ENCODE data around the gene CHST8. TPM values are rescaled to one million over a fixed set of nuclear protein-coding genes. Genes with fewer than 3 reads are reported as not detected.

Gene CHST8
- total and polyA plus RNA-seq, 2 experiments from 2014 or later: 9.3 to 38.2 TPM

DNA sequence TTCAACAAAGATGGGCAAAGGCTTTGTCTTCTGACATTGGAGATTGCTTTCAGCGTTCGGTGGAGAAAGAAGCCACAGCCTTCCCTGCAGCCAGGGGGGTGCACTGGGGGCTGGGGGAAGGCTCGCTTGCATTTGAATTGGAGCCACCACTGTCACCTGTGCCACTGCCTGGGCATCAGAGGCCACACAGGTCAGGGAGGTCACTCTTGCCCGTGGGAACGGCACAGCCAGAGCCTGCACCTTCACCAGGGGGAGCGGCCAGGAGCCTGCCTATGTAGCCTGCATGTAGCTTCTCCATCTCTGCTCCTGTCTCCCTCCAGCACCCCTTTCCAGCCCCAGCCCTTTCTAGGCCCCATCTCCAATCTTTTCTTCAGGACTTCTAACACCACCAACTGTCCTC lies 131.2 kb downstream of the CHST8 start:
- H3F3A ChIP-seq (replicated peaks; ENCODE audit: low read depth): no peaks in the 10 kb centered on the region
- H2AFZ ChIP-seq: no peak overlapping the region
- H3K4me3 Mint-ChIP-seq: no peak overlapping the region
- H3K36me3 ChIP-seq (ENCODE audit: insufficient read depth): no peaks in the 10 kb centered on the region
- DNase-seq (ENCODE audit: low spot score) (no peak), ATAC-seq (no peak)
- no peaks in the 10 kb centered on the region for H3K27me3 ChIP-seq (ENCODE audit: insufficient read depth)
- H3K4me1 ChIP-seq (ENCODE audit: insufficient read depth): no peaks in the 10 kb centered on the region
- no peaks in the 10 kb centered on the region for H3K9me2 ChIP-seq (ENCODE audit: insufficient read depth)
- H3K4me3 ChIP-seq: no peak overlapping the region
- TF ChIP-seq ZNF331 (CRISPR knock-in tag; IDR thresholded peaks at IDR 0.05; ENCODE audit: low read depth) (no peak), CREB1 (CRISPR knock-in tag; IDR thresholded peaks at IDR 0.05; ENCODE audit: low read depth) (no peak), EZH2 (IDR thresholded peaks at IDR 0.05; ENCODE audit: low read depth, unreplicated experiment) (no peak), JUNB (IDR thresholded peaks at IDR 0.05; ENCODE audit: unreplicated experiment) (no peak), NANOG (IDR thresholded peaks at IDR 0.05; ENCODE audit: borderline replicate concordance) (no peak), STAT1 (IDR thresholded peaks at IDR 0.05; ENCODE audit: unreplicated experiment) (no peak), EZH2phosphoT487 (IDR thresholded peaks at IDR 0.05; ENCODE audit: unreplicated experiment) (no peak), ZNF114 (CRISPR knock-in tag; IDR thresholded peaks at IDR 0.05) (no peak), POLR2AphosphoS5 (IDR thresholded peaks at IDR 0.05; ENCODE audit: low read depth) (no peak)
- TF ChIP-seq, protein P1, sequence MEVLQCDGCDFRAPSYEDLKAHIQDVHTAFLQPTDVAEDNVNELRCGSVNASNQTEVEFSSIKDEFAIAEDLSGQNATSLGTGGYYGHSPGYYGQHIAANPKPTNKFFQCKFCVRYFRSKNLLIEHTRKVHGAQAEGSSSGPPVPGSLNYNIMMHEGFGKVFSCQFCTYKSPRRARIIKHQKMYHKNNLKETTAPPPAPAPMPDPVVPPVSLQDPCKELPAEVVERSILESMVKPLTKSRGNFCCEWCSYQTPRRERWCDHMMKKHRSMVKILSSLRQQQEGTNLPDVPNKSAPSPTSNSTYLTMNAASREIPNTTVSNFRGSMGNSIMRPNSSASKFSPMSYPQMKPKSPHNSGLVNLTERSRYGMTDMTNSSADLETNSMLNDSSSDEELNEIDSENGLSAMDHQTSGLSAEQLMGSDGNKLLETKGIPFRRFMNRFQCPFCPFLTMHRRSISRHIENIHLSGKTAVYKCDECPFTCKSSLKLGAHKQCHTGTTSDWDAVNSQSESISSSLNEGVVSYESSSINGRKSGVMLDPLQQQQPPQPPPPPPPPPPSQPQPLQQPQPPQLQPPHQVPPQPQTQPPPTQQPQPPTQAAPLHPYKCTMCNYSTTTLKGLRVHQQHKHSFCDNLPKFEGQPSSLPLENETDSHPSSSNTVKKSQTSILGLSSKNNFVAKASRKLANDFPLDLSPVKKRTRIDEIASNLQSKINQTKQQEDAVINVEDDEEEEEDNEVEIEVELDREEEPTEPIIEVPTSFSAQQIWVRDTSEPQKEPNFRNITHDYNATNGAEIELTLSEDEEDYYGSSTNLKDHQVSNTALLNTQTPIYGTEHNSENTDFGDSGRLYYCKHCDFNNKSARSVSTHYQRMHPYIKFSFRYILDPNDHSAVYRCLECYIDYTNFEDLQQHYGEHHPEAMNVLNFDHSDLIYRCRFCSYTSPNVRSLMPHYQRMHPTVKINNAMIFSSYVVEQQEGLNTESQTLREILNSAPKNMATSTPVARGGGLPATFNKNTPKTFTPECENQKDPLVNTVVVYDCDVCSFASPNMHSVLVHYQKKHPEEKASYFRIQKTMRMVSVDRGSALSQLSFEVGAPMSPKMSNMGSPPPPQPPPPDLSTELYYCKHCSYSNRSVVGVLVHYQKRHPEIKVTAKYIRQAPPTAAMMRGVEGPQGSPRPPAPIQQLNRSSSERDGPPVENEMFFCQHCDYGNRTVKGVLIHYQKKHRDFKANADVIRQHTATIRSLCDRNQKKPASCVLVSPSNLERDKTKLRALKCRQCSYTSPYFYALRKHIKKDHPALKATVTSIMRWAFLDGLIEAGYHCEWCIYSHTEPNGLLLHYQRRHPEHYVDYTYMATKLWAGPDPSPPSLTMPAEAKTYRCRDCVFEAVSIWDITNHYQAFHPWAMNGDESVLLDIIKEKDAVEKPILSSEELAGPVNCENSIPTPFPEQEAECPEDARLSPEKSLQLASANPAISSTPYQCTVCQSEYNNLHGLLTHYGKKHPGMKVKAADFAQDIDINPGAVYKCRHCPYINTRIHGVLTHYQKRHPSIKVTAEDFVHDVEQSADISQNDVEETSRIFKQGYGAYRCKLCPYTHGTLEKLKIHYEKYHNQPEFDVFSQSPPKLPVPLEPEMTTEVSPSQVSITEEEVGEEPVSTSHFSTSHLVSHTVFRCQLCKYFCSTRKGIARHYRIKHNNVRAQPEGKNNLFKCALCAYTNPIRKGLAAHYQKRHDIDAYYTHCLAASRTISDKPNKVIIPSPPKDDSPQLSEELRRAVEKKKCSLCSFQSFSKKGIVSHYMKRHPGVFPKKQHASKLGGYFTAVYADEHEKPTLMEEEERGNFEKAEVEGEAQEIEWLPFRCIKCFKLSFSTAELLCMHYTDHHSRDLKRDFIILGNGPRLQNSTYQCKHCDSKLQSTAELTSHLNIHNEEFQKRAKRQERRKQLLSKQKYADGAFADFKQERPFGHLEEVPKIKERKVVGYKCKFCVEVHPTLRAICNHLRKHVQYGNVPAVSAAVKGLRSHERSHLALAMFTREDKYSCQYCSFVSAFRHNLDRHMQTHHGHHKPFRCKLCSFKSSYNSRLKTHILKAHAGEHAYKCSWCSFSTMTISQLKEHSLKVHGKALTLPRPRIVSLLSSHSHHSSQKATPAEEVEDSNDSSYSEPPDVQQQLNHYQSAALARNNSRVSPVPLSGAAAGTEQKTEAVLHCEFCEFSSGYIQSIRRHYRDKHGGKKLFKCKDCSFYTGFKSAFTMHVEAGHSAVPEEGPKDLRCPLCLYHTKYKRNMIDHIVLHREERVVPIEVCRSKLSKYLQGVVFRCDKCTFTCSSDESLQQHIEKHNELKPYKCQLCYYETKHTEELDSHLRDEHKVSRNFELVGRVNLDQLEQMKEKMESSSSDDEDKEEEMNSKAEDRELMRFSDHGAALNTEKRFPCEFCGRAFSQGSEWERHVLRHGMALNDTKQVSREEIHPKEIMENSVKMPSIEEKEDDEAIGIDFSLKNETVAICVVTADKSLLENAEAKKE (CRISPR knock-in tag; IDR thresholded peaks at IDR 0.05): no peak
- TF ChIP-seq, protein P2, sequence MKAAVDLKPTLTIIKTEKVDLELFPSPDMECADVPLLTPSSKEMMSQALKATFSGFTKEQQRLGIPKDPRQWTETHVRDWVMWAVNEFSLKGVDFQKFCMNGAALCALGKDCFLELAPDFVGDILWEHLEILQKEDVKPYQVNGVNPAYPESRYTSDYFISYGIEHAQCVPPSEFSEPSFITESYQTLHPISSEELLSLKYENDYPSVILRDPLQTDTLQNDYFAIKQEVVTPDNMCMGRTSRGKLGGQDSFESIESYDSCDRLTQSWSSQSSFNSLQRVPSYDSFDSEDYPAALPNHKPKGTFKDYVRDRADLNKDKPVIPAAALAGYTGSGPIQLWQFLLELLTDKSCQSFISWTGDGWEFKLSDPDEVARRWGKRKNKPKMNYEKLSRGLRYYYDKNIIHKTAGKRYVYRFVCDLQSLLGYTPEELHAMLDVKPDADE (IDR thresholded peaks at IDR 0.05): no peak
- TF ChIP-seq, protein P3, sequence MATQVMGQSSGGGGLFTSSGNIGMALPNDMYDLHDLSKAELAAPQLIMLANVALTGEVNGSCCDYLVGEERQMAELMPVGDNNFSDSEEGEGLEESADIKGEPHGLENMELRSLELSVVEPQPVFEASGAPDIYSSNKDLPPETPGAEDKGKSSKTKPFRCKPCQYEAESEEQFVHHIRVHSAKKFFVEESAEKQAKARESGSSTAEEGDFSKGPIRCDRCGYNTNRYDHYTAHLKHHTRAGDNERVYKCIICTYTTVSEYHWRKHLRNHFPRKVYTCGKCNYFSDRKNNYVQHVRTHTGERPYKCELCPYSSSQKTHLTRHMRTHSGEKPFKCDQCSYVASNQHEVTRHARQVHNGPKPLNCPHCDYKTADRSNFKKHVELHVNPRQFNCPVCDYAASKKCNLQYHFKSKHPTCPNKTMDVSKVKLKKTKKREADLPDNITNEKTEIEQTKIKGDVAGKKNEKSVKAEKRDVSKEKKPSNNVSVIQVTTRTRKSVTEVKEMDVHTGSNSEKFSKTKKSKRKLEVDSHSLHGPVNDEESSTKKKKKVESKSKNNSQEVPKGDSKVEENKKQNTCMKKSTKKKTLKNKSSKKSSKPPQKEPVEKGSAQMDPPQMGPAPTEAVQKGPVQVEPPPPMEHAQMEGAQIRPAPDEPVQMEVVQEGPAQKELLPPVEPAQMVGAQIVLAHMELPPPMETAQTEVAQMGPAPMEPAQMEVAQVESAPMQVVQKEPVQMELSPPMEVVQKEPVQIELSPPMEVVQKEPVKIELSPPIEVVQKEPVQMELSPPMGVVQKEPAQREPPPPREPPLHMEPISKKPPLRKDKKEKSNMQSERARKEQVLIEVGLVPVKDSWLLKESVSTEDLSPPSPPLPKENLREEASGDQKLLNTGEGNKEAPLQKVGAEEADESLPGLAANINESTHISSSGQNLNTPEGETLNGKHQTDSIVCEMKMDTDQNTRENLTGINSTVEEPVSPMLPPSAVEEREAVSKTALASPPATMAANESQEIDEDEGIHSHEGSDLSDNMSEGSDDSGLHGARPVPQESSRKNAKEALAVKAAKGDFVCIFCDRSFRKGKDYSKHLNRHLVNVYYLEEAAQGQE (IDR thresholded peaks at IDR 0.05; ENCODE audit: unreplicated experiment): no peak
- TF ChIP-seq, protein P4, sequence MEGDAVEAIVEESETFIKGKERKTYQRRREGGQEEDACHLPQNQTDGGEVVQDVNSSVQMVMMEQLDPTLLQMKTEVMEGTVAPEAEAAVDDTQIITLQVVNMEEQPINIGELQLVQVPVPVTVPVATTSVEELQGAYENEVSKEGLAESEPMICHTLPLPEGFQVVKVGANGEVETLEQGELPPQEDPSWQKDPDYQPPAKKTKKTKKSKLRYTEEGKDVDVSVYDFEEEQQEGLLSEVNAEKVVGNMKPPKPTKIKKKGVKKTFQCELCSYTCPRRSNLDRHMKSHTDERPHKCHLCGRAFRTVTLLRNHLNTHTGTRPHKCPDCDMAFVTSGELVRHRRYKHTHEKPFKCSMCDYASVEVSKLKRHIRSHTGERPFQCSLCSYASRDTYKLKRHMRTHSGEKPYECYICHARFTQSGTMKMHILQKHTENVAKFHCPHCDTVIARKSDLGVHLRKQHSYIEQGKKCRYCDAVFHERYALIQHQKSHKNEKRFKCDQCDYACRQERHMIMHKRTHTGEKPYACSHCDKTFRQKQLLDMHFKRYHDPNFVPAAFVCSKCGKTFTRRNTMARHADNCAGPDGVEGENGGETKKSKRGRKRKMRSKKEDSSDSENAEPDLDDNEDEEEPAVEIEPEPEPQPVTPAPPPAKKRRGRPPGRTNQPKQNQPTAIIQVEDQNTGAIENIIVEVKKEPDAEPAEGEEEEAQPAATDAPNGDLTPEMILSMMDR (conservative IDR thresholded peaks at IDR 0.05; ENCODE audit: low read depth in 2 of 2): no peak
- H3K27me3 Mint-ChIP-seq (ENCODE audit: insufficient read depth, low read depth, poor library complexity): peaks cover 6% of the 10 kb centered on the region
- H3K4me1 Mint-ChIP-seq: peaks cover 2% of the 10 kb centered on the region; the same call in 1 of the 3 replicates
- no peak overlapping the region for H3K27ac ChIP-seq (ENCODE audit: low read depth)
- no peaks in the 10 kb centered on the region; the same call in 1 of the 2 replicates for H4K20me1 ChIP-seq (replicated peaks; ENCODE audit: insufficient read depth)
- H3K79me2 ChIP-seq (replicated peaks; ENCODE audit: insufficient read depth): no peaks in the 10 kb centered on the region
- H3K27ac Mint-ChIP-seq: no peak overlapping the region
- H3K9me3 Mint-ChIP-seq: no peaks in the 10 kb centered on the region
- H3K4me2 ChIP-seq: no peak overlapping the region
- H3K36me3 Mint-ChIP-seq (ENCODE audit: low read depth): no peaks in the 10 kb centered on the region

Data from GM23338 (cell line).